Glomerular visceral epithelial cell (primary cell): ENCODE results near the gene MYO16.

Experiments used
- DNase-seq: peaks from one replicate; pipeline ENCODE4 v3.0.0-alpha.2; 2016; ENCODE audit errors: extremely low spot score

The MYO16 gene

DNA sequence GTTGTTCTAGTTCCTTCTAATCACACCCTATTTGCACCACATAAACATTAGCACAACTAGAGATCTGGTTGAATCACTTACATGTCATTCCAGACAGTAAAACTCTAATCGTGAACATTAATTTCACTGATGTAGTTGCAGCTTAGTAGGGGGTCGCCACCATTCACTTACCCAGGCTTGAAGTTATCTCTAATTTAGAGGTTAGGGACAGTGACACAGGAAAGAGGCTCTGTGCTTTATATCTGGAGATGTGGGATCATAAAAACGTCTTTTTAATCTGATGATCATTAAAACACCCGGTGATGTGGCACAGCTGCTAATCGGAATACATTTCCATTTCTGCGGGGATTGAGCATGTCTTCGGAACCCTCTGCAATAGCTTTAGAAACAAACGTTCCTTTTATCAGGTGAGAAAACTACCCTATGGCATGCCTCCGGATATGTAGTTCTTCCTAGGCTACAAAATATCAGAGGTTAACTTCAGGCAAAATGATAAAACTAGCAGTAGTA, 523.0 kb downstream of the MYO16 start:
- no peak for DNase-seq

DNA sequence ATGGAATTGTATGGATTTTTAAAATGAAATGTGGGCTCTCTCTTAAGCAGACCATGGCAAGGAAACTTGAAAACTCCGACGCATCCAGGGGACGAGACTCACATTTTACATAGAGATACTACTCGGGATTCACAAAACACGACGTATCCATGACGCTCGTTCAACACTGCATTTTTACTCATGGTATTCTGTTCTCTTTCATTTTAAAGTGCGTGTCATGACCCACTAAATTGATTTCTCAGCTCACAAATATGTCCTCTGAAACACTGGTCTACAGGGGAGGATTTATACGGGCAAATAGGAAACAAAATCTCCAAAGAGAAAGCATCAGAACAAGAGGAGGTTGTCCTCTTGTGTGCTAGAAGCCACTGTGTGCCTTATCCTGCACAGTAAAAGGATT, 523.5 kb downstream of the MYO16 start:
- DNase-seq: no peak

DNA sequence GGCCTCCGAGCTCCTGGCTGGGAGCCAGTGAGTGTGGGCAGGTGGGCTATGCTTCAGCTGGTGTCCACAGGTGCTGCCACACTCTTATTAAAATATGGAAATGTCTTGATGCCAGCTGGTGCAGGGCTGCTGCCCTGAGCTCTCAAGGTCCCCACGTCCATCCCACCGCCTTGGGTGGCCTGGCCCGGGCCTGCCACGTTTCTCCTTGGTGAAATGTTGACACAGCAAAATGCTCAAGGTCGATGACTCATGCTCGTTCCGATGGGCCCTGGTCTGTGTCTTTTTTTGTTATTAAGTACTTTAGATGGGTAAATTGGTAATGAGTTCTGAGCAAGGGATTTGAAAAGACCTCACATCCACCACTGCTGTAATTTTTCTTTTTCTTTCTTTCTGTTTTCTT, 524.7 kb downstream of the MYO16 start:
- DNase-seq: no peak

DNA sequence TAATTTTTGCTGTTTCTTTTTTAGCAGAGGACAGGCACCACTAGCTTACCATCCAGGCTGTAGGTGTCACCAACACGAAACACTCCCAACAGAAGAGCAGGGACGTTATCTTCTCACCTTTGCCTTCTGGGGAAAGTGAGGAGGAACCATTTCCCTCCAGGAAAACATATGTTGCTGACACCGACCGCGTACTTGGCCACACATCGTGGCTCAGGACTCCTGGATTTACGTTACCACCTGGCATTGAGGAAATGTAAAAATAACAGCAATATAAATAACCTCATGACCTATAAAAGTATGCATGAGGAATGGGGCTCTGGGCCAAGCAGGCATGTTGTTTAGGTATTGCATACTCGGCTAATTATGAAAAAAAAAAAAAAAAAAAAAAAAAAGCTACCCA, 525.1 kb downstream of the MYO16 start:
- no peak for DNase-seq

DNA sequence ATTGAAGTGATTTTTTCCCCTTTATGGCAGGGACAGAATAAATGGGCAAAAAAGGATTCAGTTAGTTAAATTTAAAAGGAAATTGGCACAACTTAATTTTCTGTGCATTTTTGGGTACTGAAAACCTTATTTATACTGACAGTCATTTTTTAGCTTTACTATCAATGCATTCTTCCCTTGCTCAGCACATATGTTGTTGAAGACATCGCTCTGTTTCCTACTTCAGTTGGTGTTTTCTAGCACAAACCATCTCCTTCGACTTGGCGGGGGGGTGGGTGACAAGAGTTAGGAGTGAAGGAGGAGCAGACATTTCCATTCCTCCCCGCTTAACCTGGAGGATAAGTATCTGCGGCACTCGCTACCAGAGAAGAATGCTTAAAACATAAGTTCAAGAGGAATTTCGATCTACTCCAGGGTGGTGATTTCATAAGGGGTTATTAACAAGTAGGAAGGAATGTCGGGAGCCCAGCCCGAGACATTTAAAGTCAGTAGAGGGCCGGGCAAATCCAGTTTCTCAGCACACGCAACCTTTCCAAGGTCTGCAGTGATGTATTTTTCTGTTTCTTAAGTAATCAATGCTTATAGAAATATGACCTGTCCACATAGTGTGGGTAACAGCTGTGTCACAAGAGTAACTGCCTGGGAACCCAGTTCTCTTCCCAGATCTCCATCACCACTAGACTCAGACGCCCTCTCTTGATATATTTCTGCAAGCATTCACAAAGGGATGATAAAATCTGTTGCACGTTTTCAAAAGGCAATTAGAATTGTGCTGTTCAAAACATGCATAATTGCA, 525.8 kb downstream of the MYO16 start:
- DNase-seq: no peak

DNA sequence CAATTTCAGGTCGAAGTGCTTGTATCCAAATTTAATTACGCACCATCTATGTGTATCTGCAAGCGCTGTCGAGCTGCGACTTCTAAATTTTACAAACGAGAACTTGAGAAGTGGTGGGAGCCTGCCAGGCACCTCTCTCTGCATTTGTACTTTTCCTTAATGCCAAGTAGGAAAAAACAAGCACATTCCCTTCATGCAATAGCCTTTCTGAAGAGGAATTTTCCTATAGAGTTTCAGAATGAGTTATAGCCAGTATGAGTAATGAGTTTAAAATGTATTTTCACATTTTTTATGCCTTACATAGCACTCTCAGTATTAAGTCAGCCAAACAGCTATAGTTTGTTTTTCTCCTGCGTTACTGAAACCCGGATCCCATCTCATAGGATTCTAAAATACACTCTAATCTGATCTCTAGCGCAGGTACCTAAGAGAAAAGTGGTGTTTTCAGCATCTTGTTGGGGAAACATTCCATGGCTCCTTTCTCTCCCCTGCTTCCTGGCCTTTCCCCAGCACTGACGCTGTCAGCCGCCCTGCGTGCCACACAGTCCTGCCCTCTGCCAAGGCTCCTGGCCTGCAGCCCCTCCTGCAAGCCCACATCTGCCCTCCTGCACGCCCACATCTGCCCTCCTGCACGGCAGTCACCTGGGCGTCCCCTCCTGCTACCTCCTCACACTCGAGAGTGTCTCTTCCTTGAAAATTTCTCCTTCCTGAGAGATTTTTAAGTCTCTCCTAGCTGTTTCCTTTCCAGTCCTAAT, 526.9 kb downstream of the MYO16 start:
- peak; percentile 65 for DNase-seq

DNA sequence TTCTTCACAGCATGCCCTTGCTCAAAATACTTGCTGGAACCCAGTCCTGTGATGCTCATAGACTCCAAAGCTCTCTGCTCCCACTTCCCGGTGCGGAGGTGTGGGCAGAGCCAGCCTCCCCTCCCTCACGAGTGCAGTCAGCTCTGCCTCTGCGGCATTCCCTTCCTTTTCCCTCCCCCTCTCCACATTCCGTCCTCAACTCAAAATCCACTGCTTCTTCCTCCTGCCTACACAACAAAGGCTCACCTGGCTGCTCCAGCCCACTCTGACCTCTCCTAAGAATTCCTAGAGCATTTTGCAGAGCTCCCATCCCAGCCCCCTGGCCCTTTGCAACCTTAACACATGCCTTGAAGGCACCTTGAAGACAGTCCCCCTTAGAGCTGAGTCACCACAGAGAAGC, 527.9 kb downstream of the MYO16 start:
- DNase-seq: no peak

DNA sequence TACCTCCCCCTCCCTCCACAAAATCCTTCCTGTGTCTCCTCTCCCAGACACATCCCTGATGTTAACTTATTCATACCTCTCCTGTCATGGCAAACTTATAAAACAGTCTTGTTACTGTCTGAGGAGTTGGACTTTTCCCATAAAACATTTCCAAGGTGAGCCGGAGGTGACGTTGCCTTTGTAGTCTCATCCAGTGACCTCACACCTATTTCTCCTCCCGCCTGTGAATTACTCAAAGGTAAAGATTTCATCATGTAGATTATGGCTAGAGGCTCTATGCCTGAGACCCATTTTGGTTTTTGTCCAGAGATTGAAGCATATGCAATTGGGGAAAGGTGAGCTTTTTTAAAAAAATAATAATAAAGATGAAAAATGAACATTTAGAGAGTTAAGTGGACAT, 529.0 kb downstream of the MYO16 start:
- no peak for DNase-seq

DNA sequence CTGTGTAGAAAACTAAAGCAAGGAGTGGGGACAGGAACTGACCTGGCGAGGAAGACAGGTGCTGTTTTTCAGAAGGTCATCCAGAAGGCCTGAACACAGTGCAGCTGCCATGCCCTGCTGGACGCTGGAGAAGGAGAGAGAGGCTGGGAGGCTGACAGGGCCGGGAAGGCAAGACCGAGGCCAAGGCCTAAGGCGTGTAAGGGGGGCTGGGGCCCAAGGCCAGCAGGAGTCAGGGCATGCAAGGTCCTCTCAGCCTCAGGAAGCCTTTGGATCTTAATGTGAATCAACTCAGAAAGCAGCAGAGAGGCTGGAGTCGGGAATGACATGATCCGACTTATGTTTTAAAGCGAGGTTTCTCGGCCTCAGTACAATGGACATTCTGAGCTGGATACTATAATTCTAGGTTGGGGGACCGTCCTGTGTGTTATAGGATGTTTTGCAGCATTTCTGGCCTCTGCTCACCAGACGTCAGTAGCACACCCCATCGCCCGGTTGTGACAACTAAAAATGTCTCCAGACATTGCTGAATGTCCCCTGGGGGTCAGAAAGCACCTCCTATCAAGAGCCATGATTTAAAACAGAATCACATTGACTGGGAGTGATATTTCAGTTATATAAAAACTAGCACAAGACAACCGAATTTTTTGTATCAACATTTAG, 530.4 kb downstream of the MYO16 start:
- no peak for DNase-seq

DNA sequence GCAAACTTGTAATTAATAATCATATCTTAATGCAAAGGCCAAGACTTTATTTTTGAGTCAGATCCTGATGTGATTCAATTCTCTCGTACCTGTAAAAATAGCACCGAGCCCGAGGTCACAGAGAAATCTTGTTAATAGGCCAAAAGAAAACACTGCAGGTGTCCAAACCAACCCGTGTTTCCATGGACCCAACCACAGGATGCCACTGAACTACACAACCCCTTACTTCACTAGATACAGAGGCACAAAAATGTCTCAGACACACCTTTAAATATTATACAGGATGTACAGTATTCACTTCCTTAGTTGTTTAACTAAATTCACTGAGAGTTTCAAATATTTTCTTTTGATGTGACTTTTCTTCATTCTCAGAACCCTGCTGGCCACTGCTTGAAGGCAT, 530.9 kb downstream of the MYO16 start:
- no peak for DNase-seq

DNA sequence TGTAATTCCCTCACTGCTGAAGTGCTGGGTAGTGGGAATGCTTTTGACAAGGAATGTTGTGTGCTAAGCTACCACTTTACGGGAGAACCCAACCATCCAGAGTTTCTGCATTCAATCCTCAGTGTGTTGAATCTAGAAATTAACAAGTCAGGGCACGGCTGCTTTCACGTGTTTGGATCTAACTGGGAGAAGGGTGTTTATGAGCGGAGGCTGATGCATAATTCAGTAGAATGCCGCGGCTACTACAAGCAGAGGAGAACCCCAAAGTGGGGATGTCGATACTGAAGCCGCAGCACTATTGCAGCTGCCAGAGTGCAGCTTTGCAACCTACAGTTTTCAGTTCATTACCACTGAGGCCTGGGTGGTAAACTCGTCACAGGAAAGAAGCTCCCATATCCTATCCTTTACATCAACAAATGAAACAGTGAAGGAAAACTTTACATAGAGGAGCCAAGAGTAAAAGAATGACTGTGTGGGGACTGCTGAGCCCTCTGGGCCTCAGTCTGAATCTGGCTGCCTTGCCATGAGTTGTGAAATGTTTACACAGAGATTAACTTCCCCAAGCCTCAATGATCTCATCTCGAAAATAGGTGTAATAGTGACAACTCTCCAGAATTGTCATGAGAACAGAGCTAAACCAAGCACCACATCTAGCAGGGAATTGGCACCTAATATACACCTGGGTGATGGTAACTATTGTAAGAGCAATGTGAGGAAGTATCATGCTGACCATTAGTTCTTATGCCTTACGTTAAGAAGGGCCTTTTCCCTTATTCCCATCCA, 531.7 kb downstream of the MYO16 start:
- no peak for DNase-seq

DNA sequence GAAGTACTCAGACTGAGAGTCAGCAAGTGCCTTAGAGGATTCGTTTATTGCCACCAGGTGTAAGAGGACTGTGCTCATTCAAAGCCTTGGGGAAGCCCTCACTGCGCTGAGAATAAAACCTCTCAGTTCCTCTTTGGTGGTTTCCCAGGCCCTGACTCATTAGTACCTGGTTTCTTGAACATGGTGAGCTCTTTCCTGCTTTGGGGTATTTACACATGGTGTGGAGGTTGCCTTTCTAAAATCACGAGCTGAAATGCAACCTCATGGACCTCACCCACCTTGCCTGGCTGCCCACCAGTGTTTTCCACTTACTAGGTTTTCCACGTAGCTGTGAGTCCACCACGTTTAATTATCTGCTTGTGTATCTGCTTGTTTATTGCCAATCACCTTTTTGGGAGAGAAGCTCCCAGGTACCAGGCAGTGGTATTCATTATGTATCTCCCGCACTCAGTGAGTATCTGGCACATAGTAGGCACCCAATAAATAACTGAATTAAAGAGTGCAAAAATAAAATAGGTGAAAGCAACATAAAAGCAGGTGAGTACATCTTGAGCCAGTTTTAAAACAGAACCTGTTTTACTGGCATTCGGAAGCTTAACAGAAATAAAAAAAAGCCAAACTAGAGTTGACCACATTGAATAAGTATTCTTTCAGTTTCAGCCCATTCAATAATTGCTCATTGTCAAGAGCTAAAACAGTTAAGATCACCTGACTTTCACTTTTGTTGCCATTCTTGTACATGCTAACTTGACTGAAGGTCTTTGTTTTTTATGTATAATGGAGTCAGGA, 533.0 kb downstream of the MYO16 start:
- no peak for DNase-seq

DNA sequence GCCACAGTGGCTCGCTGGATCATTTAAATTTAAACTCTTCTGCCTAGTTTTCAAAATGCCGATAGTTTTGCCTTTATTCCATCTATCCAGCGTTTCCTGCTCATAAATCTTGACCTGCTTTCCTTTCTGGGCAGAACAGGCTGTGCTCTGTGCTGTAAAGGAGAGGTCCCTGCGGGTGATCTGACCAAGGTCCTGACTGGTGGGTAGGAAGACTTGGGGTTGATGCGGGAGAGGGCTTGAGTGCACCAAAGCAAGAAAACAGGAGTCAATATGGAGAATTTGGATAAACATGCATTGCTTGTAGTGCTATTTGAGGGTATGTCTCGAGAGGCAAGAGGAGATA, 533.6 kb downstream of the MYO16 start:
- DNase-seq: no peak

DNA sequence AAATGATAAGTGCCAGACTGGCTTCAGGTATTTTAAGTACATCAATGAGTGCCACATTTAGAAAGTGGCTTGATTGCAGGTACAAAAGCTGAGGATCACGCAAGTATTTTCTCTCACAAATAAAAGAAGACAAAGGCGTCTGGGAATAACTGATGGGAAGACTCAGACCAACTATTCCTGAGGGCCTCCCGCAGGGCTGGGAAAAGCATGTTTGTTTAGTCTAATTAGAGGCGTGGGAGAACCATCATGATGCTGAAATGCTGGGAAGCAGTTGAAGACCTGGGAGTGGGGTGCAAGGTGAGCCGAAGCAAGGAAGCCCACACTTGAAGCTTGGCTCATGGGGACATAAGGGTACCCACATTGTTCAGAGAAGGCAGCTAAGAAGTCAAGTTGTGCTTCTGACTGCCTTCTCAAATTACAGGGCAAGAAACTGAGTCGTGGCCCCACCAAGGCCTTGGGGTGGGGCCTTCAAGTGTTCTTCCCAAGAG, 536.0 kb downstream of the MYO16 start:
- no peak for DNase-seq

DNA sequence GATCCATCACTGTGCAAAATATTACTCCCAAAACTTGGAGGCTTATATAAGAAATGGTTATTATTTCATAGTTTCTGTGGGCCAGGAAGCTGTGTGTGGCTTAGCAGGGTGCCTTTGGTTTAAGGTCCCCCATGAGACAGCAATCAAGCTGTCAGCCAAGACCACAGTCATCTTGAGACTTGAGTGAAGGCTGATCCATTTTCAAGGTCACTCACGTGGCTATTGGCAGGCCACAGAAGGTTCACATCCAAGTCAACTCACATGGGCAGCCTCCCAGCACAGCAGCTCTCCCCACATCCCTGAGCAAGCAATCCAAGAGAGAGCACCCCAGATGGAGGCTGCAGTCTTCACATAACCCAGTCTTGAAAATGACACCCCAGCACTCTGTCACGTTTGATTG, 537.4 kb downstream of the MYO16 start:
- DNase-seq: no peak

DNA sequence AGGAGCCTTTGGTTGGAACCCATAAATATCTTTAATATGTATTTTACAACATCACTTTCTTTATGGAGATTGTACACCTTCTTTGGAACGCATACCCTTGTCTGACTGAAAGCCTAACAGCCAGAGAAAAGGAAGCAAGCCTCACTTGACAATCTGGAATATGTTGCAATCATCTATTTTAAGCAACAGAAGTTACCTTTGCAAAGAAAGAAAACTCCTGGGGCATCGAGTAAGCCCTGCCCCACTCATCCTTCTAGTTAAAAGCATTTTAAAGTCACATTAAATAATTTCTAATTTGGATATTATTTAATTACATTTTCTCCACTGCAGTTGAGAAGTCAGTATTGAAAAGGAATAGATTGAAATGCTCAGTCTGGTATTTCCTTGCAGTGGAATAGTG, 542.7 kb downstream of the MYO16 start:
- DNase-seq: no peak

DNA sequence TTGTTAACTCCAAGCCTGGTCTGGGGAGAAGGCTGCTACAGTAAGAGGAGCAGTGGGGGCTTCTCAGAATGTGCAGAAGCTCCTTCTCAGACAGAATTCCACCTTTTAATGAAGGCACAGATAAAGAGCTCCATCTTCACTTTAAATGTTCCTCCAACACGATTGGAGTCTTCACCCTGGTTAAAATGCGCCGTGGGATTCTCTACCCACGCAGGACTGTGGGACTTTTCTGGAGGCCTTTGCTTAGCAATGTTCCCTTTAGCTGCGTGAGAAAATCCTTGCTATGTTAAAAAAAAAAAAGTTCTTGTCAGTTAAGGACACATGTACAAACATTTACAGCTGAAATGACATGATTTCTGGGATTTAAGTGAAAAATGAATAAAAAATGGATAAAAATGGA, 546.3 kb downstream of the MYO16 start:
- DNase-seq: no peak

DNA sequence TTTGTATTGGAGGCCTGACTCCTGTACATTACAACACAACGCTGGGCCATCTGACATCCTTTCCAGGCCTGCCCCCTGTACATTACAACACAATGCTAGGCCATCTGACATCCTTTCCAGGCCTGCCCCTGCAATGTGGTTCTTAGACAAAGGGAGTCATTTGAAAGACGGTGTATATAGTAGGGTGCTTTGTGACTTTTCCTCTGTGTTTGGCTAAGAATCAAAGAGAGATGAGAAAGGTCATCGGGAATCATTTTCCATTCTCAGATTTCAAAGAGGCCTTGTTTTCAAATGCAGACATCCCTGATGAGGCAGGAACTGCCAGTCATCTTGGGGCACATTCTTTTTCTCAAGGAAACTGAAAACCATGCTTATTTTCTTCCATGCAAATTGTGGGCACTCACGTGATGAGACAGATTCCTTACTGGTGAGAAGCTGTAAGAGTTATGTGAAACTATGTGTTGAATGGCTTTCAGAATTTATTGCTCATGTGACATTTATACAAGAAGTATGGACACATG, 551.6 kb downstream of the MYO16 start:
- DNase-seq: peak; percentile 69

DNA sequence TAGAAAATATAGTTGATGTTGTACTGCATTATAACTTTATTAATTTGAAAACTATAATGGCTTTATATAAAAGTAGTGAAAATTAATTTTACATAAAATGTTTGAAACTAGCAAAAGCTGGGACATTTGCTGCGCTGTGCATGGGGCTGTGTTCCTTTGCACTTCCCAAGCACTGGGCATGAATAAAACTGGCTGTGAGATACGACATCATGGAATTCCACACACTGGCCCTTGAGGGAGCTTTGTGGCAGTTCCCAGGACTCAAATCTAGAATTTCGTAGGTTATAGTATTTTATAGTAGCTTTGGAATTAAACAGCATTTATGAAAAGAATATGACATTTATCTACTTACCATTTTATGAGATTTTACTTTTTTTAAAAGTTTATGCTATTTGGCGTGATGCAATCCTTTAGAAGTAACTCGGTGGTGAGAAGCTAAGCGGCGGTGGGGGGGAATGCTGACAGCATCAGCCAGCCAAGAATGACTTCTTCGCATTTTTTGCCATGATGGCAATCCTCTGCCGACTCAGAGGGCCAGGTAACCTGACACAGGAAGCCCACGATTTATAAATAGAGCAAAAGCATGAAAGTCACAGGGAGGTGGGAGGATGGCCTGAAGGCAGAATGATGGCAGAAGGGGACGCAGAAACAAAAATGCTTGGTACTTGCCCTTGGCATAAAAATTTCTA, 553.5 kb downstream of the MYO16 start:
- no peak for DNase-seq

DNA sequence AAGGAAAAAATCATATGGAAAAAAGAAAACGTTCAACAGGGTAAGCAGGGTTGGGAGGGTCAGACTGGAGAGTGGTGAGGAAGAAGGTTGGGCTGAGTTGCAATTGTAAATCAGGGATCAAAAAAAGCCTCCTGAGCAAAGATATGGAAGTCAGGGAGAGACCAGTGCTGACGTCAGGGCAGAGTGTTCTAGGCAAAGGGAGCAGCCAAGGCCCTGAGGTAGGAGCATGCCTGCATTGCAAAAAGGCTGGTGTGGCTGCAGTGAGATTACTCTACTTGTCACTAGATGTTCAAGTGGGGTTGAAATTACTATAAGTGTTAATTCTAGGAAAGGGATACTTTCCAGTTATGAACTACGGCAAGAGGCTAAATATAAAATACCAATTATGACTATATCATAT, 562.0 kb downstream of the MYO16 start:
- DNase-seq: no peak
